HepG2 (cell line): ENCODE data around the gene ARHGEF16. TPM values are rescaled to one million over a fixed set of nuclear protein-coding genes. Genes with fewer than 3 reads are reported as not detected.

Source experiments
- BORCS8-MEF2B ChIP-seq: sonication (generic); formaldehyde crosslinking; IDR thresholded peaks from 2 replicates; pipeline ENCODE4 v1.8.0; 2022; ENCODE audit warnings: mild to moderate bottlenecking, missing genetic modification reagents
- ELF3 ChIP-seq: IDR thresholded peaks from 2 replicates; pipeline ENCODE4 v1.6.1; 2016; ENCODE audit warnings: missing genetic modification reagents, missing compliant biosample characterization
- FLYWCH1 ChIP-seq: sonication (generic); formaldehyde crosslinking; IDR thresholded peaks from 2 replicates; pipeline ENCODE4 v1.8.1; 2023; ENCODE audit warnings: mild to moderate bottlenecking, missing genetic modification reagents
- FOXK2 ChIP-seq: fragments of 450-650 bp; IDR thresholded peaks from 2 replicates; pipeline ENCODE4 v1.6.1; 2016
- KMT2B ChIP-seq: IDR thresholded peaks from 2 replicates; pipeline ENCODE4 v1.6.1; 2016; ENCODE audit warnings: missing genetic modification reagents, missing compliant biosample characterization
- MAFG ChIP-seq: sonication (generic); formaldehyde crosslinking; IDR thresholded peaks from 2 replicates; pipeline ENCODE4 v1.5.1; 2020; ENCODE audit warnings: mild to moderate bottlenecking, missing genetic modification reagents
- MEIS1 ChIP-seq: sonication (generic); formaldehyde crosslinking; IDR thresholded peaks from 2 replicates; pipeline ENCODE4 v1.9.0; 2021; ENCODE audit warnings: mild to moderate bottlenecking, missing genetic modification reagents, moderate library complexity, borderline replicate concordance
- RORA ChIP-seq: sonication (generic); formaldehyde crosslinking; IDR thresholded peaks from 2 replicates; pipeline ENCODE4 v1.5.0; 2020; ENCODE audit warnings: mild to moderate bottlenecking, missing genetic modification reagents, moderate library complexity
- SNAPC2 ChIP-seq: sonication (generic); formaldehyde crosslinking; IDR thresholded peaks from 2 replicates; pipeline ENCODE4 v1.8.1; 2022; ENCODE audit warnings: mild to moderate bottlenecking, missing genetic modification reagents
- SP4 ChIP-seq: sonication (generic); formaldehyde crosslinking; IDR thresholded peaks from 2 replicates; pipeline ENCODE4 v1.8.1; 2023; ENCODE audit warnings: mild to moderate bottlenecking, missing genetic modification reagents
- YEATS2 ChIP-seq: sonication (generic); formaldehyde crosslinking; IDR thresholded peaks from 2 replicates; pipeline ENCODE4 v1.4.0; 2020; ENCODE audit warnings: missing genetic modification reagents, borderline replicate concordance
- ZFP1 ChIP-seq: IDR thresholded peaks from 2 replicates; pipeline ENCODE4 v1.6.1; 2016
- ZIK1 ChIP-seq: sonication (generic); formaldehyde crosslinking; IDR thresholded peaks from 2 replicates; pipeline ENCODE4 v1.5.0; 2020; ENCODE audit warnings: mild to moderate bottlenecking, low read depth, missing genetic modification reagents, borderline replicate concordance
- ZNF207 ChIP-seq: fragments of 450-650 bp; IDR thresholded peaks from 2 replicates; pipeline ENCODE4 v1.6.1; 2016; ENCODE audit warnings: antibody characterized with exemption, borderline replicate concordance
- ZNF30 ChIP-seq: sonication (generic); formaldehyde crosslinking; IDR thresholded peaks from 2 replicates; pipeline ENCODE4 v1.5.0; 2020; ENCODE audit warnings: mild to moderate bottlenecking, missing genetic modification reagents
- ZNF510 ChIP-seq: sonication (generic); formaldehyde crosslinking; IDR thresholded peaks from 2 replicates; pipeline ENCODE4 v1.4.0; 2020; ENCODE audit warnings: low read depth, mild to moderate bottlenecking, missing genetic modification reagents
- ZNF564 ChIP-seq: sonication (generic); formaldehyde crosslinking; IDR thresholded peaks from 2 replicates; pipeline ENCODE4 v1.8.1; 2023; ENCODE audit warnings: mild to moderate bottlenecking, missing genetic modification reagents
- ZNF850 ChIP-seq: sonication (generic); formaldehyde crosslinking; conservative IDR thresholded peaks from 2 replicates; pipeline ENCODE4 v1.9.0; 2021; ENCODE audit warnings: mild to moderate bottlenecking, missing genetic modification reagents
- ZSCAN9 ChIP-seq: IDR thresholded peaks from 2 replicates; pipeline ENCODE4 v1.6.1; 2016; ENCODE audit warnings: borderline replicate concordance
- polyA plus RNA-seq, 8 experiments: library from polyadenylated mRNA; depleted of rRNA in 3 of 8; stranded (reverse) in 7 of 8; unstranded in 1 of 8; fragments of >200 nt; fragmentation: Illumina TruSeq in 4 of 8; extraction: Trizol in 4 of 8; gene quantifications; 2 replicates each; pipeline versions ENCODE4 v1.2.1 to v1.2.3, GENCODE V29; 2011 to 2016; ENCODE audit warnings: low read depth in 4 of 8, missing spikeins in 1 of 8, mixed read lengths in 1 of 8; ENCODE audit not compliant: insufficient read depth in 1 of 8
- total RNA-seq, 5 experiments: library from RNA; depleted of rRNA; stranded (reverse); fragments of >200 nt; fragmentation: Illumina TruSeq; extraction: Trizol; gene quantifications; 2 replicates each; pipeline ENCODE4 v1.2.3, GENCODE V29; 2016; ENCODE audit warnings: low read depth in 1 of 5
- TF ChIP-seq, protein P1 (sequence below): fragments of 450-650 bp; IDR thresholded peaks from 2 replicates; pipeline ENCODE4 v1.6.1; 2017; ENCODE audit warnings: mild to moderate bottlenecking
- TF ChIP-seq, protein P2 (sequence below): sonication (generic); formaldehyde crosslinking; IDR thresholded peaks from 2 replicates; pipeline ENCODE4 v1.4.0; 2020; ENCODE audit warnings: missing genetic modification reagents
- TF ChIP-seq, protein P3 (sequence below): sonication (generic); formaldehyde crosslinking; IDR thresholded peaks from 2 replicates; pipeline ENCODE4 v1.8.1; 2023; ENCODE audit warnings: mild to moderate bottlenecking, missing genetic modification reagents
- TF ChIP-seq, protein P4 (sequence below), 2 experiments: IDR thresholded peaks; 2 replicates each; pipeline ENCODE4 v1.6.1; 2011 to 2012; ENCODE audit warnings: low read length in 2 of 2, borderline replicate concordance in 1 of 2, low read depth in 1 of 2, mild to moderate bottlenecking in 1 of 2, moderate library complexity in 1 of 2

Gene ARHGEF16
- total and polyA plus RNA-seq, 2 of the 13 experiments (the other 11 are each of a cell fraction or from before 2014, with no cell fraction given): 20.3 to 39.9 TPM

DNA sequence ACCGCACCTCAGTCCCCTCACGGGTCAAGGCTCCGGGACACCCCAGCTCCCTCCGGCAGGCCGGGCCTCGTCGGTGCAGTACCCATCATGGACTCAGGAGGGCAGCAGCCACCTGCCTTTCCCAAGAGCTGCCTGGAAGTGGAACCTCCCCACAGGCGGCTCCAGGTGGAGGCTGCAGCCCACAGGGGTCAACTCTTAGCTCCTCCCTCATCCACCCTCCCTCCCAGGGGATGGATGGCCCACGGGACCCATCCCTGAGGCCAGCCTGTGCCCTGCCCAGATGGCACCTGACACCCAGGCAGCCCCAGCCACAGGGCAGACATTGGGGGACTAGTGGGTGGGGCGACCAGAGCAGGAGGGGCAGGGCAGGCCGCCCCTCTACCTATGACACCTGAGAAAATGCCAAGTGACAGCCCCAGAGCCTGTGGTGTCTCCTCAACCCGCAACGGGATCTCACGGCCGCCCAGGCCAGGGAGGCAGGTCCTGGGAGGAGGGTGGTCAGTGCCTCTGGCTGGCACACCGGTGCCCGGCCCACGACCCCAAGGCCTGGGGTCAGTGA lies 1.2 kb upstream of the ARHGEF16 start (continued):
- TF ChIP-seq, protein P1, sequence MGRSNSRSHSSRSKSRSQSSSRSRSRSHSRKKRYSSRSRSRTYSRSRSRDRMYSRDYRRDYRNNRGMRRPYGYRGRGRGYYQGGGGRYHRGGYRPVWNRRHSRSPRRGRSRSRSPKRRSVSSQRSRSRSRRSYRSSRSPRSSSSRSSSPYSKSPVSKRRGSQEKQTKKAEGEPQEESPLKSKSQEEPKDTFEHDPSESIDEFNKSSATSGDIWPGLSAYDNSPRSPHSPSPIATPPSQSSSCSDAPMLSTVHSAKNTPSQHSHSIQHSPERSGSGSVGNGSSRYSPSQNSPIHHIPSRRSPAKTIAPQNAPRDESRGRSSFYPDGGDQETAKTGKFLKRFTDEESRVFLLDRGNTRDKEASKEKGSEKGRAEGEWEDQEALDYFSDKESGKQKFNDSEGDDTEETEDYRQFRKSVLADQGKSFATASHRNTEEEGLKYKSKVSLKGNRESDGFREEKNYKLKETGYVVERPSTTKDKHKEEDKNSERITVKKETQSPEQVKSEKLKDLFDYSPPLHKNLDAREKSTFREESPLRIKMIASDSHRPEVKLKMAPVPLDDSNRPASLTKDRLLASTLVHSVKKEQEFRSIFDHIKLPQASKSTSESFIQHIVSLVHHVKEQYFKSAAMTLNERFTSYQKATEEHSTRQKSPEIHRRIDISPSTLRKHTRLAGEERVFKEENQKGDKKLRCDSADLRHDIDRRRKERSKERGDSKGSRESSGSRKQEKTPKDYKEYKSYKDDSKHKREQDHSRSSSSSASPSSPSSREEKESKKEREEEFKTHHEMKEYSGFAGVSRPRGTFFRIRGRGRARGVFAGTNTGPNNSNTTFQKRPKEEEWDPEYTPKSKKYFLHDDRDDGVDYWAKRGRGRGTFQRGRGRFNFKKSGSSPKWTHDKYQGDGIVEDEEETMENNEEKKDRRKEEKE: no peak
- no peak for TF ChIP-seq BORCS8-MEF2B (CRISPR knock-in tag)
- TF ChIP-seq ZNF207: no peak
- TF ChIP-seq ZIK1: no peak
- TF ChIP-seq ELF3 (CRISPR knock-in tag): 0 out of 2 replicates have a peak, but pooled peaks have one; percentile 35
- TF ChIP-seq, protein P2, sequence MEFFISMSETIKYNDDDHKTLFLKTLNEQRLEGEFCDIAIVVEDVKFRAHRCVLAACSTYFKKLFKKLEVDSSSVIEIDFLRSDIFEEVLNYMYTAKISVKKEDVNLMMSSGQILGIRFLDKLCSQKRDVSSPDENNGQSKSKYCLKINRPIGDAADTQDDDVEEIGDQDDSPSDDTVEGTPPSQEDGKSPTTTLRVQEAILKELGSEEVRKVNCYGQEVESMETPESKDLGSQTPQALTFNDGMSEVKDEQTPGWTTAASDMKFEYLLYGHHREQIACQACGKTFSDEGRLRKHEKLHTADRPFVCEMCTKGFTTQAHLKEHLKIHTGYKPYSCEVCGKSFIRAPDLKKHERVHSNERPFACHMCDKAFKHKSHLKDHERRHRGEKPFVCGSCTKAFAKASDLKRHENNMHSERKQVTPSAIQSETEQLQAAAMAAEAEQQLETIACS (CRISPR knock-in tag): no peak
- no peak for TF ChIP-seq ZNF564 (CRISPR knock-in tag)
- TF ChIP-seq YEATS2 (CRISPR knock-in tag): no peak
- no peak for TF ChIP-seq ZNF510 (CRISPR knock-in tag)
- TF ChIP-seq, protein P3, sequence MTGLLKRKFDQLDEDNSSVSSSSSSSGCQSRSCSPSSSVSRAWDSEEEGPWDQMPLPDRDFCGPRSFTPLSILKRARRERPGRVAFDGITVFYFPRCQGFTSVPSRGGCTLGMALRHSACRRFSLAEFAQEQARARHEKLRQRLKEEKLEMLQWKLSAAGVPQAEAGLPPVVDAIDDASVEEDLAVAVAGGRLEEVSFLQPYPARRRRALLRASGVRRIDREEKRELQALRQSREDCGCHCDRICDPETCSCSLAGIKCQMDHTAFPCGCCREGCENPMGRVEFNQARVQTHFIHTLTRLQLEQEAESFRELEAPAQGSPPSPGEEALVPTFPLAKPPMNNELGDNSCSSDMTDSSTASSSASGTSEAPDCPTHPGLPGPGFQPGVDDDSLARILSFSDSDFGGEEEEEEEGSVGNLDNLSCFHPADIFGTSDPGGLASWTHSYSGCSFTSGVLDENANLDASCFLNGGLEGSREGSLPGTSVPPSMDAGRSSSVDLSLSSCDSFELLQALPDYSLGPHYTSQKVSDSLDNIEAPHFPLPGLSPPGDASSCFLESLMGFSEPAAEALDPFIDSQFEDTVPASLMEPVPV (CRISPR knock-in tag): no peak
- no peak for TF ChIP-seq KMT2B
- TF ChIP-seq, protein P4, sequence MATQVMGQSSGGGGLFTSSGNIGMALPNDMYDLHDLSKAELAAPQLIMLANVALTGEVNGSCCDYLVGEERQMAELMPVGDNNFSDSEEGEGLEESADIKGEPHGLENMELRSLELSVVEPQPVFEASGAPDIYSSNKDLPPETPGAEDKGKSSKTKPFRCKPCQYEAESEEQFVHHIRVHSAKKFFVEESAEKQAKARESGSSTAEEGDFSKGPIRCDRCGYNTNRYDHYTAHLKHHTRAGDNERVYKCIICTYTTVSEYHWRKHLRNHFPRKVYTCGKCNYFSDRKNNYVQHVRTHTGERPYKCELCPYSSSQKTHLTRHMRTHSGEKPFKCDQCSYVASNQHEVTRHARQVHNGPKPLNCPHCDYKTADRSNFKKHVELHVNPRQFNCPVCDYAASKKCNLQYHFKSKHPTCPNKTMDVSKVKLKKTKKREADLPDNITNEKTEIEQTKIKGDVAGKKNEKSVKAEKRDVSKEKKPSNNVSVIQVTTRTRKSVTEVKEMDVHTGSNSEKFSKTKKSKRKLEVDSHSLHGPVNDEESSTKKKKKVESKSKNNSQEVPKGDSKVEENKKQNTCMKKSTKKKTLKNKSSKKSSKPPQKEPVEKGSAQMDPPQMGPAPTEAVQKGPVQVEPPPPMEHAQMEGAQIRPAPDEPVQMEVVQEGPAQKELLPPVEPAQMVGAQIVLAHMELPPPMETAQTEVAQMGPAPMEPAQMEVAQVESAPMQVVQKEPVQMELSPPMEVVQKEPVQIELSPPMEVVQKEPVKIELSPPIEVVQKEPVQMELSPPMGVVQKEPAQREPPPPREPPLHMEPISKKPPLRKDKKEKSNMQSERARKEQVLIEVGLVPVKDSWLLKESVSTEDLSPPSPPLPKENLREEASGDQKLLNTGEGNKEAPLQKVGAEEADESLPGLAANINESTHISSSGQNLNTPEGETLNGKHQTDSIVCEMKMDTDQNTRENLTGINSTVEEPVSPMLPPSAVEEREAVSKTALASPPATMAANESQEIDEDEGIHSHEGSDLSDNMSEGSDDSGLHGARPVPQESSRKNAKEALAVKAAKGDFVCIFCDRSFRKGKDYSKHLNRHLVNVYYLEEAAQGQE (IDR thresholded peaks at IDR 0.05; ENCODE audit: borderline replicate concordance in 1 of 2, low read depth in 1 of 2, low read length in 2 of 2): no peak
- no peak for TF ChIP-seq ZNF850 (CRISPR knock-in tag)
- TF ChIP-seq SNAPC2 (CRISPR knock-in tag): no peak
- TF ChIP-seq ZNF30: no peak
- TF ChIP-seq ZFP1 (CRISPR knock-in tag): 0 out of 2 replicates have a peak, but pooled peaks have one; percentile 51
- TF ChIP-seq FOXK2: no peak
- TF ChIP-seq MEIS1 (CRISPR knock-in tag): peak; percentile 31; the same call in 1 of the 2 replicates
- TF ChIP-seq MAFG (CRISPR knock-in tag): no peak
- no peak for TF ChIP-seq SP4 (CRISPR knock-in tag)
- no peak for TF ChIP-seq FLYWCH1 (CRISPR knock-in tag)
- TF ChIP-seq RORA: no peak
- no peak for TF ChIP-seq ZSCAN9 (CRISPR knock-in tag)
